Activated naive CD4-positive, alpha-beta T cell treated with anti-CD3 and anti-CD28 coated beads, Interleukin-2, amount 50 U/mL, for 72 hours (primary cell): ENCODE data around the gene GEMIN5. TPM values are rescaled to one million over a fixed set of nuclear protein-coding genes. Genes with fewer than 3 reads are reported as not detected.
A peak's percentile ranks its signal among the peaks of the same experiment; 100 is the strongest.
"Not testable (repeated sequence)": the region's sequence is repeated elsewhere in the genome, so short reads cannot be mapped to it uniquely, and the experiment has no call there.

Source experiments
- ATAC-seq, 2 donors: fragments of 150-1000 bp; cut with Tn5 transposase; 2 replicates each; pipeline ENCODE4 v1.10.0; 2021; ENCODE audit warnings: mild to moderate bottlenecking in 2 of 2, moderate library complexity in 2 of 2
- DNase-seq, 2 donors: peaks; one replicate each; pipeline ENCODE4 v3.0.0; 2021 to 2022; ENCODE audit warnings: low spot score in 2 of 2
- H3K27ac Mint-ChIP-seq, 2 donors: one replicate each; pipeline ENCODE4 v1.8.0; 2022; ENCODE audit warnings: mild to moderate bottlenecking in 2 of 2, mixed read lengths in 2 of 2
- H3K36me3 Mint-ChIP-seq, 2 donors: one replicate each; pipeline ENCODE4 v1.8.0; 2022; ENCODE audit warnings: mixed read lengths in 2 of 2
- H3K9me3 Mint-ChIP-seq, 2 donors: one replicate each; pipeline ENCODE4 v1.8.0; 2022; ENCODE audit warnings: mixed read lengths in 2 of 2
- total RNA-seq, 2 donors: library from RNA; stranded (reverse); gene quantifications; one replicate each; pipeline ENCODE4 v1.2.3, GENCODE V29; 2022

The GEMIN5 gene
- total RNA-seq, 2 donors from 2014 or later, result 28.4 to 30.5 TPM

DNA sequence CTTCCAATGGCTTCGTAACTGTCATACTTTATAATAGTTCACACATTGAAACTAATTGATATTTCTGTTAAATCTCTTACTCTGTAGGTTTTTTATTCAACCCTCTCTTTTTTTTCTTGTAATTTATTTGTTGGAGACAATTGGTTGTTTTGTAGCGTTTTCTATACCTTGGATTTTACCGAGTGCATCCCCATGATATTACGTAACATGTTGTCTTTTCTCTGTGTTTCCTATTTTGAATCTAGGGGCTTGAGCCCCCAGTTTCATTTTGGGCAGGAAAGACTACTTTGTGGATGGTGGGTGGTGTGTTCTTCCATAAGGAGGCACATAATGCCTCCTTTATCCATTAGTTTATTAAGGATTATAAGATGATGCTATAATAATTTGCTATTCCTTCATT lies 10.3 kb upstream of the GEMIN5 start:
- Mint-ChIP-seq H3K27ac (no peak overlapping the region), H3K9me3 (no peaks in the 10 kb centered on the region), H3K36me3 (peaks cover 0 to 5% of the 10 kb centered on the region in 2 donors)
- ATAC-seq (no peak), DNase-seq (no peak)

DNA sequence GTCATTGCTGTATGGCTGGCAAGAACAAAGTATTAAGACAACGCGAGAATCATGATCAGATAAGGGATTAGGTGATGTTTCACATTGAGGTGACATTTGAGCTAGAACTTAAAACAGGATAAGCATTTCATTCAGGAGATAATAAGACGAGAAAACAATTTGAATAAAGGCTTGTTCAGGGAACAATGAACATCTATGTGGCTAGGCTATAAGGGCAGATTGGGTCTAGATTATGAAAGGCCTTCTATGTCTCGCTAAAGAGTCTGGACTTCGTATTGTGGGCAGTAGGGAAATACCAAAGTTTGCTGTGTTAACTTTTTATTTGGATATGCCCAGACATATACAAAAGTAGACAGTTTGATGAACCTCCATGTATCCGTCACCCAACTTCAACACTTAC lies 9.8 kb upstream of the GEMIN5 start:
- DNase-seq, result no peak
- Mint-ChIP-seq H3K36me3 (peaks cover 0 to 3% of the 10 kb centered on the region in 2 donors), H3K9me3 (no peaks in the 10 kb centered on the region), H3K27ac (no peak overlapping the region)
- no peak for ATAC-seq

DNA sequence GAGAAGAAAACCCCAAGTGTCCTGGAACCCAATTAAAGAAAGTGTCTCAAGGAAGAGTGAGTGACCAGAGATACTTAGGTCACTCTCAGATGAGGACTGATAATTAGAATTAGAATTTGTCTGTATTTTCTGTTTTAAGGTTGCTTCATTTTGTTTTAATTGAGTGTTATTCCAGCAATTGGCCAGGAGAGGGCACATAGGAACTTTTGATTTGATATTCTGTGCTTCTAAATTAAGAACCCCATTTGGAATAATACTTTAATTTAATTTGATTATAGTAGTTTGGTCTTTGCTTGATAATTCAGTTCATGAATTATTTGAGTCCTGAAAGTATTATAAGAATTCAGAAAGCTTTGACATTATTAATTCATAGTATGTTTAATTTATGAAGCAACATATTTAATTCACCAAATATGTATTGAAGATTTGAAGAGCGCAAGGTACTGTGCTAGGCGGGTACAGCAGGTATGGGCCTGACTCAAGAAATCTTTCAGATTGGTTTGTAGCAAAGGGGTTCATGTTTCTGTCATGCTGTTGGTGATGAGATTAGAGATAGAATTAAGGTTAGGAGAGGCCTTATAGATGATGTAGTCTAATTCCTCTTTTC lies 7.8 kb upstream of the GEMIN5 start:
- DNase-seq, result no peak
- ATAC-seq, result no peak
- H3K36me3 Mint-ChIP-seq, result peaks cover 0 to 13% of the 10 kb centered on the region in 2 donors
- H3K27ac Mint-ChIP-seq, result no peak overlapping the region
- no peaks in the 10 kb centered on the region for H3K9me3 Mint-ChIP-seq

DNA sequence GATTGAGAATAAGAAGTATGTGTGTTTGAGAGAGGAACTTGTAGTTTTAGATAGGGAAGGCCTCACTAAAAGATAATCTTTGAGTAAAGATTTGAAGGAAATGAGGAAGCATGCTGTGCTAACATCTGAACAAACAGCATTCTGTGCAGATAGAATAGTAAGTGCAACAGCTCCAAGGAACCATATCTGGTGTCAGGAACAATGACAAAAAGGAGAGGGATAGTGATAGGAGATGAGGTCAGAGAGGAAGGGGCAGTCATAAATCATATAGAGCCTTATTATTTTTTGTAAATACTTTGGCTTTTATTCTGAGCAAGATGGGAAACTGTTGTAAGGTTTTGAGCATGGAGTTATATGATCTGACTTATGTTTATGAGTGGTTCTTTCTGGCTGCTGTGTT lies 6.7 kb upstream of the GEMIN5 start:
- peaks cover 0 to 14% of the 10 kb centered on the region in 2 donors for H3K36me3 Mint-ChIP-seq
- no peaks in the 10 kb centered on the region for H3K9me3 Mint-ChIP-seq
- DNase-seq, result no peak
- ATAC-seq, result no peak
- no peak overlapping the region for H3K27ac Mint-ChIP-seq

DNA sequence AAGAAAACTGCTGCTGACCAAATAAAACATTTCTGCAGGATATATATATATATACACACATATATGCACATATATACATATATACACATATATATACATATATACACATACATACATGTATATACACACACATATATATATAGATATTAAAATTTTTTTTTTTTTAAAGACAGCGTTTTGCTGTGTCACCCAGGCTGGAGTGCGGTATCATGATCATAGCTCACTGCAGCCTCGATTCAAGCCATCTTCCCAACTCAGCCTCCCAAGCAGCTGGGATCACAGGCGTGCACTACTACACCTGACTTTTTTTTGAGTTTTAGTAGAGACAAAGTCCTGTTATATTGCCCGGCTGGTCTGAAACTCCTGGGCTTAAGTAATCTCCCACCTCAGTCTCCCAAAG lies 5.5 kb upstream of the GEMIN5 start:
- ATAC-seq, result no peak
- Mint-ChIP-seq H3K36me3 (peaks cover 0 to 14% of the 10 kb centered on the region in 2 donors), H3K27ac (no peak overlapping the region), H3K9me3 (no peaks in the 10 kb centered on the region)
- no peak for DNase-seq

DNA sequence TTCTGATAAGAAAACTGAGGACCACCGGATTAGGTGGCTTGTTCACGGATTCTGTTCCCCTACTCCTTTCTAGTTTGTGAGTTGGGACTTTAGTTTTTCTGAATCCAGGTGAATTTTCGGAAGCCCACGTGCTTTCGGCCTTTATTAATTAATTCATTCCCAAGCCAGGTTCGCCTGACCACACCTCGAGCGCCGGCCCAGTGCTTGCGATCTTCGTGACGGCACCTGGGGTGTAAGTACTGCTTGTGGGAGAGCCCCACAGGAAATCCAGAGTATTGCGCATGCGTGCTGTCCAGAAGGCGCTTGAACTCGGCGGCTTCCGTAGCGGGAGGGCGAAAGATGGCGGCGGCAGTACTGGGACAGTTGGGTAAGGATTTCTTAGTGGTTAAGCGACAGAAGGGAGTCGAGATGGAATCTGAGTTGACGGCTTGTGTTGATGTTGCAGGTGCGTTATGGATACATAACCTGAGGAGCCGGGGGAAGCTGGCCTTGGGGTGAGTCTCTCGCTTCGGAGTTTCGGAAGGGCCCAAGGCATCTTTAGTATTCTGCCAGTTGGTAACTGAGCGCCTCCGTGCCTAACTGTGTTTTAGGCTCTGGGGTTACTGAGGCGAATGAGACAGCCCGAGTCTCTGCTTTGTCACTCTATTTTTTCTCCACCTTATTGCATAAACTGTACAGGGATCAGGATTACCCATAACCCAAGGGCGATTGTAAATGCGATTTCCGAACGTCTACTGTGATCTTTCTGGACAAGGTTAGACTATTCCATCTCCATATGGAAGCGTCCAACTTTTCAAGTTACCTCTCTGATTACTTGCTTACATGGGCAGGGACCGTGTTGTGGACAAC lies 3.0 kb upstream of the GEMIN5 start, which contains the start of gene MRPL22:
TSS of gene MRPL22 (plus strand) at position 302 of the 849 bp plus-strand sequence. CDS start at position 340, 38 bp downstream.
- ATAC-seq (peak; percentile 64 to 65), DNase-seq (peak; percentile 92 to 95)
- H3K27ac Mint-ChIP-seq, result peak within 1 kb of the TSS; percentile 96 to 99
- H3K36me3 Mint-ChIP-seq, result peaks cover 0 to 19% of the 10 kb centered on the region in 2 donors
- H3K9me3 Mint-ChIP-seq, result no peaks in the 10 kb centered on the region

DNA sequence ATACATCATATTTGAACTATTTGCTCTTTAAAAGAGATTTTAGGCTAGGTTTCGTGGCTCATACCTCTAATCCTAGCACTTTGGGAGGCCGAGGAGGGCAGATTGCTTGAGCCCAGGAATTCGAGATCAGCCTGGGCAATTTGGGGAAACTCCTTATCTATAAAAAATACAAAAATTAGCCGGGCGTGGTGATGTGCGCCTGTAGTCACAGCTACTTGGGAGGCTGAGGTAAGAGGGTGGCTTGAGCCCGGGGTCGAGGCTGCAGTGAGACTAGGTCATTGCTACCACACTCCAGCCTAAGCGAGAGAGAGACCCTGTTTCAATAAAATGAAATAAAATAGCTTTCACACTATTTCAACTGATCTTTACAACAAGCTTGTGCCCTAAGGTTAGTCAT lies 2.4 kb upstream of the GEMIN5 start:
- no peak for ATAC-seq
- H3K36me3 Mint-ChIP-seq, result peaks cover 0 to 21% of the 10 kb centered on the region in 2 donors
- no peaks in the 10 kb centered on the region for H3K9me3 Mint-ChIP-seq
- H3K27ac Mint-ChIP-seq, result peak overlapping the region; percentile 96 to 99
- DNase-seq, result no peak

DNA sequence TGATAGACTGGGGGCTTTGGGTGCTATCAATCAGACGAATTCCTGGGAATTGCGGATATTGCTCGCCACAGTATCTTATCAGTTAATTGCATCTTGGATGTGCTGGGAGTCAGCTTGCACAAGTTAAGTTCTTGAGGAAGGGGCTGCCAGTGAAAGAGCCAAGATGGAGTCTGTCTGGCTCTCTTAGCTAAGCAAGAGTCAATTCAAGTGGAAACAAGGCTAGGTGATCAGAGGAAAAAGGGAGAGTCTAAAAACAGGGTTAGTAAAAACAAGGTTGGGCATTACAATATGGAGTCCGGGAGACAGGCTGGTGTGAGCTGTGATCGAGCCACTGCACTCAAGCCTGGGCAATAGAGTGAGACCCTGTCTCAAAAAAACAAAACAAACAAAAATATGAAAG lies 1.4 kb upstream of the GEMIN5 start:
- Mint-ChIP-seq H3K36me3 (peaks cover 10 to 28% of the 10 kb centered on the region in 2 donors), H3K27ac (peak overlapping the region in 1 of 2 donors; percentile 96)
- not testable (repeated sequence) for ATAC-seq, DNase-seq, H3K9me3 Mint-ChIP-seq

DNA sequence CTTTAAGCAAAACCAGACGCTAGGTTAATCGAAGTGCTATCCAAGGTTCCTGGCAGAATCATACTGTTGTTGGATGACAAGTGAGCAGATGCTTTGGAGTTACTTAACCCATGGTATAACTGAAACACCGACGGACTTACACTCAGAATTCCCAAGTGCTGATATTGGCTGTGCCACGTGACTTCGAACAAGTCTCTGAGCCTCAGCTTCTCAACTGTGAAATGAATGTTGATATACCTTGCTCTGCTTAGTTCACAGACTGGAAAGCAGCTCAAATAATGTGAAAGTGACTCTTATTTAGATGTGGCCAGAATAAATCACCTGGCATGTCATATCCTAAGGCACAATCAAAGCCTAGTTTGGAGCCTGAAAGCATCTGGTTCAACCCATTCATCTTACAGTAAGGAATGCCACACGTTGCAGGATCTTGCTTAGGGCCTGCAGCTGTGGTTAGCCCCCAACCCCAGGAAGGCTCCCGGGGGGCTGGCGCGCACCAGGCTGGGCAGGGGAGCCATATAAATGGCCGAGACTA lies 759 bp downstream of the GEMIN5 start:
- H3K36me3 Mint-ChIP-seq, result peaks cover 10 to 24% of the 10 kb centered on the region in 2 donors
- H3K9me3 Mint-ChIP-seq, result no peaks in the 10 kb centered on the region
- peak overlapping the region; percentile 88 to 91 for H3K27ac Mint-ChIP-seq
- DNase-seq (no peak), ATAC-seq (no peak)

DNA sequence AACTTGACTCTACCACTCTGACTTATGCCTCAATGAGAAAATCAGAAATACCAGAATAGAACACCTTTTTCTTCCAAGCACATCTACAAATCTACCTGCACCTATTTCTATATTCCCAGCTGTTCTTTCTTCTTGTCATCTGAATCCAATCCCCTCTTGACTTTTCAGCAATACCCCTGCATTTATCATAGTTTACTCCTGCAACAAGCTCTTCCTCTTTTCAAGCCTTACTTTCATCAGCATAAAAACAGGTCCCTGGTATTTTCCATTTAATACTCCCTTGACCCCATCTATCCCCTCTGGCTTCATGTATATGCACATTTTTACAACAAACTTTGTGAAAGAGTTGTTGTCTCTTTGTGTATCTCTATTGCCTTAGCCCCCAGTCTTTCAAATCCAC lies 3.1 kb downstream of the GEMIN5 start:
- H3K36me3 Mint-ChIP-seq, result peaks cover 10 to 21% of the 10 kb centered on the region in 2 donors
- DNase-seq (no peak), ATAC-seq (no peak)
- no peaks in the 10 kb centered on the region for H3K9me3 Mint-ChIP-seq
- H3K27ac Mint-ChIP-seq, result no peak overlapping the region

DNA sequence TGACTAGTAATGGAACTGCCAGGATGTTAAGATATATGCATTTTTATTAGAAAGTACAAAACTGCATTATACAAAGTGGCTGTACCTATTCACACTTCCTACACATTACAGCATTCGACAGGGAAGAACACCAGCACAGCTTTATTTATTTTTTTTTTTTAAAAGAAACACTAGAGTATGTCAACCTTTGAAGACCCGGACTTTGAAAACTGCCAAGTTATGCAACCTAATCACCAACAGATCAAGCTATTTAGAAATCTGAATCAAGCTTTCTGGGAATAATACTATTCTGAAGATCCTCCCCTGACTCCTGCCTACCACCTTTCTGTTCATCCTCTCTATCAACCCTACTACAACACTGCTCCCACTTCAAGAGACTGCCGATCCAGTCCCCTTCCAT lies 4.5 kb downstream of the GEMIN5 start:
- H3K36me3 Mint-ChIP-seq, result peaks cover 10 to 23% of the 10 kb centered on the region in 2 donors
- ATAC-seq (no peak), DNase-seq (no peak)
- no peaks in the 10 kb centered on the region for H3K9me3 Mint-ChIP-seq
- H3K27ac Mint-ChIP-seq, result no peak overlapping the region

DNA sequence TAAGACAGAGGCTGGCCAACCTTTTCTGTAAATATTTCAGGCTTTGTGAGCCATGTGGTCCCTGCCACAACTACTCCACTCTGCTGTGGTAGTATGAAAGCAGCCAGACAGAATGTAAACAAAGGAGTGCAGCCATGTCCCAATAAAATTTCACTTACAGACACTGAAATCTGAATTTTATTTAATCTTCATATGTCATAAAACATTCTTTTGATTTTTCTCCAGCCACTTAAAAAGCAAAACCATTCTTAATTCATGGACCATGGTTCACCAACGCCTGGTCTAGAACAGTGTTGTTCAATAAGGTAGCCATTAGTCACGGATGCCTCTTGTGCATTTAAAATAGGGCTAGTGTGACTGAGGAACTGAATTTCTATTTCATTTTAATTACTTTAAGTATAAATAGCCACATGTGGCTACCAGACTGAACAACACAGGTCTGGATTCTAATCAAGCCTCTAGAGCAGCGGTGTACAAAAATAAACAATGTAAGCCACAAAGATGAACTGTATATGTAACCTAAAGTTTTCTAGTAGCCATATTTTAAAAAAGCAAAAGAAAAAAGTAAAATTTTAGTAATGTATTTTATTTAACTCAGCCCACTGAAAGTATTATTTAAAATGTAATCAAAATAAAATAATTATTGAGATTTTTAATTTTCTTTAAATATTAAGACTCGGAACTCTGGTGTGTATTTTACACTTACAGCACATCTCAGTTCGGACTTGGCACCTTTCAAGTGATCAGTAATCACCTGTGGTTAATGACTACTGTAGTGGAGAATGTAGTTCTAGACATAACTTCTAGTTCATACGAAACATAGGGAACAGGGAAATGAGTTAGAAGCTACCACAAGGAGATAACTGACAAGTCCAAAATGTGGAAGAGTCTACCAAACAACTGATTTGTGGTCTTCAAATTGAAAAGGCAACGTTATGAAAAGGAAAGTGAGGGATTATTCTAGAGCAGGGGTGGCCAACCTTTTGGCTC lies 14.3 kb downstream of the GEMIN5 start:
- no peak overlapping the region for H3K27ac Mint-ChIP-seq
- ATAC-seq, result no peak
- H3K36me3 Mint-ChIP-seq, result peaks cover 16% of the 10 kb centered on the region in 2 donors

DNA sequence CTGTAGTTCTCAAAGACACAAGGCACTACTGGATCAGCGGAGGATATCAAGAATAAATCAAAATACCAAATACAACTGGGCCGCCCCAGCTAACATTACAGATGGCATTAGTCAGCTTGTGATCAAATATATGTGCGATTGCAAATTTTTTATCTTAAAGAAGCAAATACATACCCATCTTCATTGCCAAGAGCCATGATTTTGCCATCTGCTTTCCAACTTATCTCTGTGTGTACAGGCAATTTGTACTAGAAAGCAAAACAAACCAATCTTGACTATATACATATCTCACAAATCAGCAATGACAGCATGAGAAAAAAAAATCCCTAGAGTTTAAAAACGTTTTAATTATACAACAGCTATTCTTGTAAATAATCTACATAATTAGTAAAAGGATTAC lies 20.3 kb downstream of the GEMIN5 start:
- DNase-seq (no peak), ATAC-seq (no peak)
- Mint-ChIP-seq H3K27ac (no peak overlapping the region), H3K36me3 (peaks cover 6 to 9% of the 10 kb centered on the region in 2 donors), H3K9me3 (no peaks in the 10 kb centered on the region)

More for the DNA sequence above, 14.3 kb downstream of the GEMIN5 start:
- no peaks in the 10 kb centered on the region for H3K9me3 Mint-ChIP-seq
- DNase-seq, result no peak

DNA sequence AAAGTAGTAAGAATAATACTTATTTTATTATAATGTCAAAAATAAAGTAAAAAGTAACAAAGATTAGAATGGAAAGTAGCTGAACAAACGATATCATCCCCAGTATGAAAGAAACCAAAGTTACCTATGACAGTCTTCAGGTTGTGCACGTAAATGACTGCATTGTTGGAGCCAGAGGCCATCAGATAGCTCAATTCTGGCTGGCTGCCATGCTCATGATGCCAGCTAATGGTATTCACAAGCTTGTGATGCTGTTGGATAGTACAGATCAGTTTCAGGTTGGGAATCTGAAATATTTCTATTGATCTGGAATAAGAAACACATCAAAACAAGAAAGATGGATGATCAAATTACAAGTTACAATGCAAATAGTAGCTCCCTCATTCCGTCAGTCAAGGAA lies 21.1 kb downstream of the GEMIN5 start:
- no peak overlapping the region for H3K27ac Mint-ChIP-seq
- peaks cover 9% of the 10 kb centered on the region in 2 donors for H3K36me3 Mint-ChIP-seq
- no peak for ATAC-seq
- H3K9me3 Mint-ChIP-seq, result no peaks in the 10 kb centered on the region
- DNase-seq, result no peak

DNA sequence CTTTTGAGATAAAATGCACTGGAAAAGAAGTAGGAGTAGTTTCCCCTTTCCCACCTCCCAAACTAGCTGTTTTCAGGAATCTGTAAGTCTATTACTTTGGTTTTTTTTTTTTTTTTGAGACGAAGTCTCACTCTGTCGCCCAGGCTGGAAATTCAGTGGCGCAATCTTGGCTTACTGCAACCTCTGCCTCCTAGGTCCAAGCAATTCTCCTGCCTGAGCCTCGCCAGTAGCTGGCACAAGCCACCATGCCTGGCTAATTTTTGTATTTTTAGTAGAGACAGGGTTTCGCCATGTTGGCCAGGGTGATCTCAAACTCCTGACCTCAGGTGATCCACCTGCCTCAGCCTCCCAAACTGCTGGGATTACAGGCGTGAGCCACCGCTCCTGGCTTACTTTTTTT lies 32.4 kb downstream of the GEMIN5 start:
- H3K36me3 Mint-ChIP-seq, result peaks cover 10 to 12% of the 10 kb centered on the region in 2 donors
- ATAC-seq, DNase-seq, H3K27ac Mint-ChIP-seq, H3K9me3 Mint-ChIP-seq: not testable (repeated sequence)

DNA sequence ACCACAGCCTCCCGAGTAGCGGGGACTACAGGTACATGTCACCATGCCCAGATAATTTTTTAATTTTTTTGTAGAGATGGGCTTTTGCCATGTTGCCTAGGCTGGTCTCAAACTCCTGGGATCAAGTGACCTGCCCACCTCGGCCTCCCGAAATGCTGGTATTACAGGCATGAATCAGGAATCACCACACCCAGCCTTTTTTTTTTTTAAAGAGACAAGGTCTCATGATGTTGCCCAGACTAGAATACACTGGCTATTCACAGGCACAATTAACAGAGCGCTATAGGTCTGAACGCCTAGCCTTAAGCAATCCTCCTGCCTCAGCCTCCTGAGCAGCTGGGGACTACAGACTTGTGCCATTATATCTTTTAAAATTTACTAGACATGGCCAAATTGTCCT lies 36.1 kb downstream of the GEMIN5 start:
- H3K36me3 Mint-ChIP-seq, result peaks cover 17% of the 10 kb centered on the region in 2 donors

More for the DNA sequence above, 36.1 kb downstream of the GEMIN5 start:
- Mint-ChIP-seq H3K9me3 (no peaks in the 10 kb centered on the region), H3K27ac (no peak overlapping the region)
- DNase-seq (no peak), ATAC-seq (no peak)
